22Rv1 (cell line): ENCODE measurements around the gene MAGEE1.

ENCODE experiments used
- CTCF ChIP-seq: fragments of 450-650 bp; IDR thresholded peaks from 2 replicates; pipeline ENCODE4 v1.5.1; 2017; ENCODE audit warnings: mild to moderate bottlenecking
- ZFX ChIP-seq: fragments of 450-650 bp; IDR thresholded peaks from 2 replicates; pipeline ENCODE4 v1.6.1; 2017; ENCODE audit warnings: antibody characterized with exemption, borderline replicate concordance

GRCh38 chrX:76407795-76408194 is 19.7 kb upstream of the MAGEE1 start:
- no peak for TF ChIP-seq CTCF
- TF ChIP-seq ZFX = no peak
